HG03354 (cell line): Measurements from ENCODE around the gene OR56A4.
"Not testable (repeated sequence)": the region's sequence is repeated elsewhere in the genome, so short reads cannot be mapped to it uniquely, and the experiment has no call there.

Source experiments
- ATAC-seq: cut with Tn5 transposase; IDR thresholded peaks from one replicate; pipeline ENCODE4 v1.9.1; 2021; ENCODE audit warnings: mild to moderate bottlenecking; ENCODE audit not compliant: unreplicated experiment, poor library complexity, severe bottlenecking

The OR56A4 gene

DNA sequence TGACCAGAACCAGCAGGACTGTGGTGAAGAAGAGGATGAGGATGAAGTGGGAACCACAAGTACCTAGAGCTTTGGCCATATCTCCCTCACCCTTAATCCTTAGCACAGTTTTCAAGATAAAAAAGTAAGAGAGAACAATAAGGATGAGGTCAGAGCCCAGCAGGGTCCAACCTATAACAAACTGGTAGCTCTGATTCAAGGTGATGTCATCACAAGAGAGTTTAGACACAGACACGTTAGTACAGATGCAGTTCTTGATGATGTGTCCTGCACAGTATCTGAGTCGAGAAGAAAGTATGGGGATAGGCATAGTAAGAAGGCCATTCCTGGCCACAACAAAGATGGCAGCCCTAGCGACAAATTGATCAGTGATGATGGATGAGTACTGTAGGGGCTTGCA is 39.0 kb downstream of the OR56A4 start:
- no peak for ATAC-seq

DNA sequence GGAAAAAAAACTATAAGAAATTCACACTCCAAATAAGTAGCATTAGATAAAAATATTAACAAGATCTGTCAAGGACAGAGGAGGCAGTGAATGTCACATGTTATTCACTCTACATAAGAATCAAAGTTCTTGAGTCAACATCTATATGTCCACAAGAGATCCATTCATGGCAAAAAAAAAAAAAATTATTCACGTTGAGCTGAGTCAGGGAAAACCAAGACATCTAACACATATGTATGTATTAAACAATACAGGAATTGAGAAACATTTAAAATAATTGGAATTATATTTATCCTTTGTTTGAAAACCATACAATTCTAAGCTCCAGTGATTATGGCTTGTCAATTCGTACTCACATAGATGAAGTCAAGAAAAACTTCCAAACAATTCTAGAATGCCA is 39.8 kb downstream of the OR56A4 start:
- no peak for ATAC-seq

DNA sequence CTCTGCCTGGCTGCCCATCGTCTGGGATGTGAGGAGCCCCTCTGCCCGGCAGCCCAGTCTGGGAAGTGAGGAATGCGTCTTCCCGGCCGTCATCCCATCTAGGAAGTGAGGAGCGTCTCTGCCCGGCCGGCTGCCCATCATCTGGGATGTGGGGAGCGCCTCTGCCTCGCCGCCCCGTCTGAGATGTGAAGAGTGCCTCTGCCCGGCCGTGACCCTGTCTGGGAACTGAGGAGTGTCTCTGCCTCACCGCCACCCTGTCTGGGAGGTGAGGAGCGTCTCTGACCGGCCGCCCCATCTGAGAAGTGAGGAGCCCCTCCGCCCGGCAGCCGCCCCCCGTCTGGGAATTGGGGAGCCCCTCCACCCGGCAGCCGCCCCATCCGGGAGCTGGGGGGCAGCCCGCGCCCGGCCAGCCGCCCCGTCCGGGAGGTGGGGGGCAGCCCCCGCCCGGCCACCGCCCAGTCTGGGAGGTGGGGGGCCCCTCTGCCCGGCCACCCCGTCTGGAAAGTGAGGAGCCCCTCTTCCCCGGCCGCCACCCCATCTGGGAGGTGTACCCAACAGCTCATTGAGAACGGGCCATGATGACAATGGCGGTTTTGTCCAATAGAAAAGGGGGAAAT is 45.9 kb downstream of the OR56A4 start:
- not testable (repeated sequence) for ATAC-seq

DNA sequence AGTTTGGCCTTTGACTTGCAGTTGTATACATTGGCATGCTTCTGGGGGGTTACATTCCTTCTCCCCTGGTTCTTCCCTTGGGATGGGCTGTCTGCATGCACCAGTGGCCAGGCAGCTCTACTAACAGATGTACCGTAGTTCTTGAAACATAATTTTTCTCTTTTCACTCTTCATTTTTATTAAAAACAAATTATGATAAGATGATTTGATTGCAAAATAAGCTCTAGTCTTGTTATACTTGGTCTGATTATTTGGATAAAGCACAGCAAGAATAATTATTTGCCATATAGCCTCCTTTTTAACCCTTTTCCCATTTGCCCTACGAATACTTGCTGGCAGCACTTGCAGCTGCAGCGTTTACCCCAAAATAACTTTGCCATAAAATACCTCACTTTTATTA is 51.2 kb downstream of the OR56A4 start:
- no peak for ATAC-seq
